Smooth muscle cell of the brain vasculature (primary cell): Measurements from ENCODE around the gene KRT86.
A peak's percentile ranks its signal among the peaks of the same experiment; 100 is the strongest.
"Not testable (repeated sequence)": the region's sequence is repeated elsewhere in the genome, so short reads cannot be mapped to it uniquely, and the experiment has no call there.

Experiments
- DNase-seq: peaks from one replicate; pipeline ENCODE4 v3.0.0-alpha.2; 2012; ENCODE audit warnings: low read depth, low spot score

The KRT86 gene

GRCh38 chr12:52267266-52267665 lies 7.2 kb upstream of the KRT86 start:
- no peak for DNase-seq

- no peak for DNase-seq
Observed at GRCh38 chr12:52267699-52268098, 6.7 kb upstream of the KRT86 start.

GRCh38 chr12:52268212-52268611 lies 6.2 kb upstream of the KRT86 start:
- DNase-seq: no peak

- no peak for DNase-seq
Observed at GRCh38 chr12:52270541-52271070, 3.8 kb upstream of the KRT86 start.

GRCh38 chr12:52271158-52271557 lies 3.3 kb upstream of the KRT86 start:
- DNase-seq: no peak

GRCh38 chr12:52275686-52276085 lies 1.2 kb downstream of the KRT86 start:
- no peak for DNase-seq

GRCh38 chr12:52277486-52278245 lies 3.2 kb downstream of the KRT86 start:
- no peak for DNase-seq

- DNase-seq: no peak
Observed at GRCh38 chr12:52278575-52279421, 4.4 kb downstream of the KRT86 start.

- DNase-seq: no peak
Observed at GRCh38 chr12:52279422-52280318, 5.2 kb downstream of the KRT86 start.

GRCh38 chr12:52280319-52280795 lies 5.9 kb downstream of the KRT86 start:
- DNase-seq: no peak

- peak; percentile 87 for DNase-seq
Observed at GRCh38 chr12:52280796-52281560, 6.5 kb downstream of the KRT86 start.

GRCh38 chr12:52284562-52285171 lies 10.2 kb downstream of the KRT86 start:
- no peak for DNase-seq

- DNase-seq: no peak
Observed at GRCh38 chr12:52285172-52285745, 10.8 kb downstream of the KRT86 start.

GRCh38 chr12:52285851-52286530 lies 11.5 kb downstream of the KRT86 start:
- DNase-seq: no peak

- not testable (repeated sequence) for DNase-seq
Observed at GRCh38 chr12:52286857-52287785, 12.7 kb downstream of the KRT86 start.

- not testable (repeated sequence) for DNase-seq
Observed at GRCh38 chr12:52287816-52288805, 13.7 kb downstream of the KRT86 start.
